Left lung (tissue), 10 donors: Measurements from ENCODE around the gene DARS1. TPM values are rescaled to one million over a fixed set of nuclear protein-coding genes. Genes with fewer than 3 reads are reported as not detected.
"Not testable (repeated sequence)": the region's sequence is repeated elsewhere in the genome, so short reads cannot be mapped to it uniquely, and the experiment has no call there.

ENCODE experiments used
- ATAC-seq: fragments of 200-7000 bp; cut with Tn5 transposase; one replicate; pipeline ENCODE4 v1.9.1; 2020; ENCODE audit warnings: moderate library complexity
- DNase-seq, 4 donors: peaks; one replicate each; pipeline ENCODE4 v3.0.0-alpha.2; 2013 to 2020
- H3K27ac ChIP-seq, 2 donors: fragments of 200-600 bp; sonication (generic) in 1 of 2; one replicate each; pipeline versions ENCODE4 v1.5.0 to v1.8.0; 2020 to 2021
- H3K27me3 ChIP-seq, 2 donors: fragments of 200-600 bp; sonication (generic) in 1 of 2; one replicate each; pipeline versions ENCODE4 v1.5.0 to v1.8.0; 2020 to 2021
- H3K36me3 ChIP-seq, 2 donors: fragments of 200-600 bp; sonication (generic) in 1 of 2; one replicate each; pipeline versions ENCODE4 v1.5.0 to v1.8.0; 2020 to 2021
- H3K4me1 ChIP-seq, 2 donors: fragments of 200-600 bp; one replicate each; pipeline ENCODE4 v1.8.0; 2021
- H3K4me3 ChIP-seq, 2 donors: fragments of 200-600 bp; sonication (generic) in 1 of 2; one replicate each; pipeline versions ENCODE4 v1.5.0 to v1.8.0; 2020 to 2021; ENCODE audit warnings: mild to moderate bottlenecking in 1 of 2
- H3K9me3 ChIP-seq, 2 donors: fragments of 200-600 bp; sonication (generic) in 1 of 2; one replicate each; pipeline versions ENCODE4 v1.5.0 to v1.8.0; 2020 to 2021
- intact Hi-C, 2 donors: fragments of 100-400 bp; cut with DNase I; formaldehyde crosslinking; loops; one replicate each; pipeline versions ENCODE4 v1.11.2 to v1.14.2; 2022
- polyA plus RNA-seq, 6 donors: library from polyadenylated mRNA; unstranded; fragments of 120-200 nt; gene quantifications; one replicate each; pipeline ENCODE4 v1.2.1, GENCODE V29; 2013; ENCODE audit not compliant: insufficient read length in 6 of 6
- total RNA-seq, 2 donors: library from RNA; stranded (reverse); fragmentation: NEBNext Ultra II Directional; extraction: Animal tissue kit (Norgen Biotek cat#: 25700); gene quantifications; one replicate each; pipeline ENCODE4 v1.2.1, GENCODE V29; 2021
- TF ChIP-seq, protein P1 (sequence below), 2 donors: fragments of 200-600 bp; sonication (generic) in 1 of 2; IDR thresholded peaks; one replicate each; pipeline versions ENCODE4 v1.5.0 to v1.8.0; 2021; ENCODE audit warnings: antibody characterized with exemption in 2 of 2
- donor health status: DM: no; HTN: yes; CAD: no.
- donor health status: DM: no; HTN: no; CAD: no.

DARS1 gene
- total and polyA plus RNA-seq, 8 donors = 46.9 to 165 (median 134) TPM

DNA sequence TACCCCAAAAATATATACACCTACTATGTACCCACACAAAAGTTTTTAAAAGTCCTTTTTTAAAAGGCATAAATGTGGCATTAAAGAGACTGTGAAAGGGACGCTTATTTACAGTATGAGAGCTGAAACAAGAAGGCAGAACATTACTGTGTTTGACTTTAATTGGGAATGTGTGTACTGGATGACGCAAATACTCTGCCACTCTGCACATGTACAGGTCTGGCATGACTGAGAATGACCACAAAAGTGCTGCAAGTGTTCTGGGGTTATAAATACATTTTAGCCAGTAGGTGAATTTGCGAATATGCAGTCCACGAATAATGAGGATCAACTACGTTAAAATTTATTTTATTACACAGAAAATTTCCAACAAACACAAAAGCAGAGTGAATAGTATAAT, 11.4 kb downstream of the DARS1 start:
- H3K4me1 ChIP-seq = peaks cover 0 to 8% of the 10 kb centered on the region in 2 donors
- no peak for ATAC-seq
- TF ChIP-seq, protein P1, sequence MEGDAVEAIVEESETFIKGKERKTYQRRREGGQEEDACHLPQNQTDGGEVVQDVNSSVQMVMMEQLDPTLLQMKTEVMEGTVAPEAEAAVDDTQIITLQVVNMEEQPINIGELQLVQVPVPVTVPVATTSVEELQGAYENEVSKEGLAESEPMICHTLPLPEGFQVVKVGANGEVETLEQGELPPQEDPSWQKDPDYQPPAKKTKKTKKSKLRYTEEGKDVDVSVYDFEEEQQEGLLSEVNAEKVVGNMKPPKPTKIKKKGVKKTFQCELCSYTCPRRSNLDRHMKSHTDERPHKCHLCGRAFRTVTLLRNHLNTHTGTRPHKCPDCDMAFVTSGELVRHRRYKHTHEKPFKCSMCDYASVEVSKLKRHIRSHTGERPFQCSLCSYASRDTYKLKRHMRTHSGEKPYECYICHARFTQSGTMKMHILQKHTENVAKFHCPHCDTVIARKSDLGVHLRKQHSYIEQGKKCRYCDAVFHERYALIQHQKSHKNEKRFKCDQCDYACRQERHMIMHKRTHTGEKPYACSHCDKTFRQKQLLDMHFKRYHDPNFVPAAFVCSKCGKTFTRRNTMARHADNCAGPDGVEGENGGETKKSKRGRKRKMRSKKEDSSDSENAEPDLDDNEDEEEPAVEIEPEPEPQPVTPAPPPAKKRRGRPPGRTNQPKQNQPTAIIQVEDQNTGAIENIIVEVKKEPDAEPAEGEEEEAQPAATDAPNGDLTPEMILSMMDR (IDR thresholded peaks at IDR 0.05) = no peak
- no peak overlapping the region for H3K27ac ChIP-seq
- H3K9me3 ChIP-seq = peaks cover 0 to 6% of the 10 kb centered on the region in 2 donors
- H3K4me3 ChIP-seq = no peak overlapping the region
- no peak for DNase-seq
- intact Hi-C loops = no loop called here
- H3K27me3 ChIP-seq = no peaks in the 10 kb centered on the region
- H3K36me3 ChIP-seq = peaks cover 0 to 38% of the 10 kb centered on the region in 2 donors

DNA sequence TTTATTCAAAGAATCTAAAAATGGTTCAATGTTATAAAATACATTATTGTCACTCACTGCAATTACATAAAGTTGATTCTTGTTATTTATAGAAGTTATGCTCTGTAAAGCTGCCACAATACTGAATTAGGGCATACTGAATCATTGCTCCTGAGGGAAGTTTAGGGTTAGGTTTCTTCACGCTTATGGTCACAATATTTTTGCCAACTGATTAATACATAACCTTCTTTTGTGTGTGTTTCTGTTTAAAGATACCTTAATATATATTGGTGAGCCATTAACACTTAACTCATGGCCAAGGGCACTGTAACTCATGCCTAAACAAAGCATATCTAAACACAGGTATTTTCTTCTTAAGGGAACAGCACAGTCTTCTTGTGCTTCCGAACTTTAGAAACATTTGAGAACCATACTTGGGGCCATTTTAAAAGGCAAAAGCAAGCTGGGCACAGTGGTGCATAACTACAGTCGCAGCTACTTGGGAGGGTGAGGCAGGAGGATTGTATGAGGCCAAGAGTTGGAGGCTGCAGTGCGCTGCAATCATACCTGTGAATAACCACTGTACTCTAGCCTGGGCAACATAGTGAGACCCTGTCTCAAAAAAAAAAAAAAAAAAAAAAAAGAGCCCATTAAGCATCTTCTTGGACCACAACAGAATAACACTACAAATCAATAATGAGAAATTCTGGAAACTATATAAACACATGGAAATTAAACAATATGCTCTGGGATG, 15.6 kb downstream of the DARS1 start:
- Histone ChIP-seq H3K27ac (no peak overlapping the region), H3K4me1 (peaks cover 0 to 22% of the 10 kb centered on the region in 2 donors), H3K9me3 (peaks cover 0 to 6% of the 10 kb centered on the region in 2 donors), H3K27me3 (no peaks in the 10 kb centered on the region), H3K36me3 (peaks cover 0 to 7% of the 10 kb centered on the region in 2 donors), H3K4me3 (no peak overlapping the region)
- ATAC-seq = no peak
- TF ChIP-seq, protein P1 (IDR thresholded peaks at IDR 0.05) = no peak
- no peak for DNase-seq
- intact Hi-C loops = no loop called here

DNA sequence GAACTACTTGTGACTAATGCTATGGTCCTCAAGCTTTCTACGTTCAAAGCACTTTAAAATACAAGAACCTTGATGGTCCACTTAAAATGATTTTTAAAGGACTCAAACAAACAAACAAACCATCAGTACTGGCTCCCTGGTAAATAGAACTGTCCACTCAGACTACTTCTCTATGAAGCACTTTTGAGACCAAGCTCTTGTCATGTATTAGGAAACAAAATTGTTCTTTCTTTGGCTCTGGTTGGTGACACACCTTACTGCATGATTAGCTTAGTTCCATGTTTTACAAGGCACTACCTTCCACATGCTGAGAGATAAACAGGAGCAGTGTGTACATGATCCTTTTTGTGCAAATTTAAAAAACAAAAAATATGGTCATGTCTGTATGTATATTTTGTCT, 19.7 kb downstream of the DARS1 start:
- no peaks in the 10 kb centered on the region for H3K27me3 ChIP-seq
- DNase-seq (no peak), ATAC-seq (peak; percentile 91)
- peaks cover 8 to 50% of the 10 kb centered on the region in 2 donors for H3K4me1 ChIP-seq
- no peaks in the 10 kb centered on the region for H3K9me3 ChIP-seq
- intact Hi-C loops = no loop called here
- TF ChIP-seq, protein P1 (IDR thresholded peaks at IDR 0.05) = no peak
- no peak overlapping the region for H3K4me3 ChIP-seq
- H3K36me3 ChIP-seq = peaks cover 0 to 7% of the 10 kb centered on the region in 2 donors
- H3K27ac ChIP-seq = no peak overlapping the region

DNA sequence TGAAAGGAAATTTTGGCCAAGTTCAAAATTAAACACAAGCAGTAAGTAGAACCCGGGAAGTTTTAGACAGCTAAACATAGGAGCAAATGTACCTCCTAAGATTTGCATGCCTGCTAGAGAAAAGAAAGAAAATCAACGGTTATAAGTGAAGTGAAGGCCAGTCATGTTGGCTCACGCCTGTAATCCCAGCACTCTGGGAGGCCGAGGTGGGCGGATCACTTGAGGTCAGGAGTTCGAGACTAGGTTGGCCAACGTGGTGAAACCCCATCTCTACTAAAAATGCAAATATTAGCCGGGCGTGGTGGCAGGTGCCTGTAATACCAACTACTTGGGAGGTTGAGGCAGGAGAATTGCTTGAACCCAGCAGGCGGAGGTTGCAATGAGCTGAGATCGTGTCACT, 21.0 kb downstream of the DARS1 start:
- peaks cover 8 to 56% of the 10 kb centered on the region in 2 donors for H3K4me1 ChIP-seq
- H3K9me3 ChIP-seq, H3K4me3 ChIP-seq, ATAC-seq, H3K36me3 ChIP-seq, intact Hi-C loops, H3K27me3 ChIP-seq, DNase-seq, H3K27ac ChIP-seq: not testable (repeated sequence)

DNA sequence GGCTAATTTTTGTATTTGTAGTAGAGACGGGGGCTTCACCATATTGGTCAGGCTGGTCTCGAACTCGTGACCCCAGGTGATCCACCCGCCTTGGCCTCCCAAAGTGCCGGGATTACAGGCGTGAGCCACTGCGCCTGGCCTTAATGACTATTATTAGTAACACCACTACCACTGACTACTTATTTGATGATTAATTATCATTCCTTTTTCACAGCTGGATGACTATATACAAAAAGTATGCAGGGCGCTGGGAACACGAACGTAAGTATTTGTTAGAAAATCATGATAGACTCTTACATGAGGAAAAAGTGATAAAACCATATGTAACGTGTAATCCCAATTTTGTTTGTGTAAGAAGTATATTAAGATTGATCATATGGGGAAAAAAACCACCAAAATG, 21.6 kb downstream of the DARS1 start:
- ATAC-seq = no peak
- peaks cover 0 to 2% of the 10 kb centered on the region in 2 donors for H3K36me3 ChIP-seq
- DNase-seq = peak in 1 of 4 donors; percentile 48
- H3K4me3 ChIP-seq = no peak overlapping the region
- no peaks in the 10 kb centered on the region for H3K9me3 ChIP-seq
- TF ChIP-seq, protein P1 (IDR thresholded peaks at IDR 0.05) = no peak
- no peak overlapping the region for H3K27ac ChIP-seq
- H3K27me3 ChIP-seq = no peaks in the 10 kb centered on the region
- H3K4me1 ChIP-seq = peaks cover 8 to 56% of the 10 kb centered on the region in 2 donors
- intact Hi-C loops = no loop called here
